Measurements from ENCODE around the gene RBFOX1. TPM values are rescaled to one million over a fixed set of nuclear protein-coding genes. Genes with fewer than 3 reads are reported as not detected.

Gene RBFOX1
- total and polyA plus RNA-seq, 10 of the 15 experiments (the other 5 are each of a cell fraction or from before 2014, with no cell fraction given): 0.87 TPM; not detected in 9

DNA sequence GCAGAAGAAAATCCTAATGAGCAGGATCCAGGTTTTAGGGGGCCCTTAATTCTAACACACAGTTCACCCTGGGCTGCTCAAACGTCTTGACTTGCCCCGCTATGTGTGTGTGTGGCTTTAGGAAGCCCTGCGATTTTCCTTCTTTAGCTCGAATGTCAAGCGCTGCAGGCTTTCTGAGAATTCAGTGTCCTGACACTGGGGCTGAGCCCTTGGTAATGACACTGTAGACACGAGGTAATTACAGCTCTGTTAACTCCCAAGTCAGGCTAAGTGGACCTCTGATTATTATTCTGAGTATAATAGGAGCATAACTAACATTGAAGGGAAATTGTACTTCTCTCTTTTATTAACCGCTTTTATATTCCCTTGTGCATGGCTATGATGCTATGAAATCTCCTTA is 202.1 kb downstream of the RBFOX1 start:
- no peak overlapping the region for H3K4me2 ChIP-seq (ENCODE audit: control insufficient read depth, insufficient read depth)
- CTCF ChIA-PET: no interaction called here
- no peaks in the 10 kb centered on the region for H3K9me3 ChIP-seq (replicated peaks; ENCODE audit: control insufficient read depth, insufficient read depth, low read length)
- POLR2A ChIA-PET: no interaction called here
- H3K79me2 ChIP-seq (ENCODE audit: control insufficient read depth, insufficient read depth, low read length): no peaks in the 10 kb centered on the region
- no peak overlapping the region for H3K4me3 ChIP-seq
- H2AFZ ChIP-seq (ENCODE audit: control insufficient read depth, low read depth, low read length): no peak overlapping the region
- FAIRE-seq (no peak), DNase-seq (ENCODE audit: low read depth, low spot score) (no peak), ATAC-seq (no peak)
- H3K9ac ChIP-seq (ENCODE audit: control insufficient read depth, insufficient read depth, low read length): no peak overlapping the region
- RAD21 ChIA-PET (ENCODE audit: unreplicated experiment): no interaction called here
- in situ Hi-C loops (cut with MboI) (no loop called here), intact Hi-C loops (cut with micrococcal nuclease; ENCODE audit: unreplicated experiment) (no loop called here)
- H3K27me3 ChIP-seq (replicated peaks in 1 of 2; ENCODE audit: control insufficient read depth in 2 of 2, insufficient read depth in 2 of 2, low read length in 1 of 2): no peaks in the 10 kb centered on the region
- H3K27ac ChIP-seq (ENCODE audit: control insufficient read depth, insufficient read depth): no peak overlapping the region
- WGBS (ENCODE audit: insufficient coverage, insufficient replicate concordance, low lambda C conversion rate, missing lambda C conversion rate): 34% methylated on average over 7 of the region's 7 CpGs
- BruUV-seq (replicated peaks): no TSS peak
- no peaks in the 10 kb centered on the region for H3K4me1 ChIP-seq (ENCODE audit: control insufficient read depth, insufficient read depth, low read length)
- SMC1A ChIA-PET (ENCODE audit: uncharacterized antibody, unreplicated experiment): no interaction called here
- no peaks in the 10 kb centered on the region for H4K20me1 ChIP-seq (ENCODE audit: control insufficient read depth, insufficient read depth)
- H3K36me3 ChIP-seq (ENCODE audit: control insufficient read depth in 2 of 2, insufficient read depth in 2 of 2, low read length in 1 of 2): no peaks in the 10 kb centered on the region
- TF ChIP-seq JUNB (IDR thresholded peaks at IDR 0.05) (no peak), SIN3A (IDR thresholded peaks at IDR 0.05; ENCODE audit: low read depth, low read length) (no peak), RCOR1 (conservative IDR thresholded peaks at IDR 0.05; ENCODE audit: low read depth, low read length) (no peak), RB1 (IDR thresholded peaks at IDR 0.05; ENCODE audit: borderline replicate concordance) (no peak), EZH2 (IDR thresholded peaks at IDR 0.05; ENCODE audit: borderline replicate concordance, control insufficient read depth, low read depth, low read length) (no peak), CBX5 (IDR thresholded peaks at IDR 0.05; ENCODE audit: low read depth) (no peak), GABPA (IDR thresholded peaks at IDR 0.05; ENCODE audit: low read depth) (no peak), STAT3 (IDR thresholded peaks at IDR 0.05; ENCODE audit: low read depth, low read length) (no peak), TCF3 (IDR thresholded peaks at IDR 0.05; ENCODE audit: borderline replicate concordance, insufficient read depth, low read depth, low read length) (no peak), NFIC (IDR thresholded peaks at IDR 0.05; ENCODE audit: low read depth, low read length) (no peak), CHD1 (IDR thresholded peaks at IDR 0.05; ENCODE audit: low read depth, low read length) (no peak), FOXM1 (IDR thresholded peaks at IDR 0.05; ENCODE audit: low read depth, low read length) (no peak), POLR2A (IDR thresholded peaks at IDR 0.05; ENCODE audit: low read depth, low read length) (no peak), SUZ12 (IDR thresholded peaks at IDR 0.05; ENCODE audit: unreplicated experiment) (no peak)
- TF ChIP-seq, protein P1, sequence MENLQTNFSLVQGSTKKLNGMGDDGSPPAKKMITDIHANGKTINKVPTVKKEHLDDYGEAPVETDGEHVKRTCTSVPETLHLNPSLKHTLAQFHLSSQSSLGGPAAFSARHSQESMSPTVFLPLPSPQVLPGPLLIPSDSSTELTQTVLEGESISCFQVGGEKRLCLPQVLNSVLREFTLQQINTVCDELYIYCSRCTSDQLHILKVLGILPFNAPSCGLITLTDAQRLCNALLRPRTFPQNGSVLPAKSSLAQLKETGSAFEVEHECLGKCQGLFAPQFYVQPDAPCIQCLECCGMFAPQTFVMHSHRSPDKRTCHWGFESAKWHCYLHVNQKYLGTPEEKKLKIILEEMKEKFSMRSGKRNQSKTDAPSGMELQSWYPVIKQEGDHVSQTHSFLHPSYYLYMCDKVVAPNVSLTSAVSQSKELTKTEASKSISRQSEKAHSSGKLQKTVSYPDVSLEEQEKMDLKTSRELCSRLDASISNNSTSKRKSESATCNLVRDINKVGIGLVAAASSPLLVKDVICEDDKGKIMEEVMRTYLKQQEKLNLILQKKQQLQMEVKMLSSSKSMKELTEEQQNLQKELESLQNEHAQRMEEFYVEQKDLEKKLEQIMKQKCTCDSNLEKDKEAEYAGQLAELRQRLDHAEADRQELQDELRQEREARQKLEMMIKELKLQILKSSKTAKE (IDR thresholded peaks at IDR 0.05; ENCODE audit: low read depth, poor library complexity, severe bottlenecking): no peak
- TF ChIP-seq, protein P2, sequence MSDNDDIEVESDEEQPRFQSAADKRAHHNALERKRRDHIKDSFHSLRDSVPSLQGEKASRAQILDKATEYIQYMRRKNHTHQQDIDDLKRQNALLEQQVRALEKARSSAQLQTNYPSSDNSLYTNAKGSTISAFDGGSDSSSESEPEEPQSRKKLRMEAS (IDR thresholded peaks at IDR 0.05; ENCODE audit: low read depth, low read length): no peak
- TF ChIP-seq, protein P3, sequence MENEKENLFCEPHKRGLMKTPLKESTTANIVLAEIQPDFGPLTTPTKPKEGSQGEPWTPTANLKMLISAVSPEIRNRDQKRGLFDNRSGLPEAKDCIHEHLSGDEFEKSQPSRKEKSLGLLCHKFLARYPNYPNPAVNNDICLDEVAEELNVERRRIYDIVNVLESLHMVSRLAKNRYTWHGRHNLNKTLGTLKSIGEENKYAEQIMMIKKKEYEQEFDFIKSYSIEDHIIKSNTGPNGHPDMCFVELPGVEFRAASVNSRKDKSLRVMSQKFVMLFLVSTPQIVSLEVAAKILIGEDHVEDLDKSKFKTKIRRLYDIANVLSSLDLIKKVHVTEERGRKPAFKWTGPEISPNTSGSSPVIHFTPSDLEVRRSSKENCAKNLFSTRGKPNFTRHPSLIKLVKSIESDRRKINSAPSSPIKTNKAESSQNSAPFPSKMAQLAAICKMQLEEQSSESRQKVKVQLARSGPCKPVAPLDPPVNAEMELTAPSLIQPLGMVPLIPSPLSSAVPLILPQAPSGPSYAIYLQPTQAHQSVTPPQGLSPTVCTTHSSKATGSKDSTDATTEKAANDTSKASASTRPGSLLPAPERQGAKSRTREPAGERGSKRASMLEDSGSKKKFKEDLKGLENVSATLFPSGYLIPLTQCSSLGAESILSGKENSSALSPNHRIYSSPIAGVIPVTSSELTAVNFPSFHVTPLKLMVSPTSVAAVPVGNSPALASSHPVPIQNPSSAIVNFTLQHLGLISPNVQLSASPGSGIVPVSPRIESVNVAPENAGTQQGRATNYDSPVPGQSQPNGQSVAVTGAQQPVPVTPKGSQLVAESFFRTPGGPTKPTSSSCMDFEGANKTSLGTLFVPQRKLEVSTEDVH (IDR thresholded peaks at IDR 0.05; ENCODE audit: low read depth, partially characterized antibody): no peak
- TF ChIP-seq, protein P4, sequence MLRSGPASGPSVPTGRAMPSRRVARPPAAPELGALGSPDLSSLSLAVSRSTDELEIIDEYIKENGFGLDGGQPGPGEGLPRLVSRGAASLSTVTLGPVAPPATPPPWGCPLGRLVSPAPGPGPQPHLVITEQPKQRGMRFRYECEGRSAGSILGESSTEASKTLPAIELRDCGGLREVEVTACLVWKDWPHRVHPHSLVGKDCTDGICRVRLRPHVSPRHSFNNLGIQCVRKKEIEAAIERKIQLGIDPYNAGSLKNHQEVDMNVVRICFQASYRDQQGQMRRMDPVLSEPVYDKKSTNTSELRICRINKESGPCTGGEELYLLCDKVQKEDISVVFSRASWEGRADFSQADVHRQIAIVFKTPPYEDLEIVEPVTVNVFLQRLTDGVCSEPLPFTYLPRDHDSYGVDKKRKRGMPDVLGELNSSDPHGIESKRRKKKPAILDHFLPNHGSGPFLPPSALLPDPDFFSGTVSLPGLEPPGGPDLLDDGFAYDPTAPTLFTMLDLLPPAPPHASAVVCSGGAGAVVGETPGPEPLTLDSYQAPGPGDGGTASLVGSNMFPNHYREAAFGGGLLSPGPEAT (IDR thresholded peaks at IDR 0.05; ENCODE audit: low read depth): no peak

All from GM12878 (cell line).